Left forelimb (tissue), 1 donor: ENCODE data around the gene TOMM40.

Experiments used
- DNase-seq: peaks from one replicate; pipeline ENCODE4 v3.0.0-alpha.2; 2018; ENCODE audit warnings: low spot score

The TOMM40 gene

DNA sequence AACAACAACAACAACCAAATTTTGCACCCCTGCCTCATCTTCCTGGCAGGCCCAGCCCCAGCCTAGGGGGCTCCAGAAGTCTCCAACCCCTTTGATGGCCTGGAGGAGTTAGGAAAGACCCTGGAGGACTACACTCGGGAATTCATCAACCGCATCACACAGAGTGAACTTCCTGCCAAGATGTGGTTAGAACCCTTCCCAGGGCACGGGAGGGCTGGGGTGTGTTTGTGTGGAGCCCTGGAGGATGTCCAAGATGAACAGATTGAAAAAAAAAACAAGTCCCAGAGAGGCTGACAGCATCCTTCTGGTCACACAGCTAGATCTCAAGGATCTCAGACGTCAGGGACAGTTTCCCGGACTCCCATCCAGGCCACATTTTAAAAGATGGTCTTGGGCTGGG is 36.7 kb downstream of the TOMM40 start:
- no peak for DNase-seq

DNA sequence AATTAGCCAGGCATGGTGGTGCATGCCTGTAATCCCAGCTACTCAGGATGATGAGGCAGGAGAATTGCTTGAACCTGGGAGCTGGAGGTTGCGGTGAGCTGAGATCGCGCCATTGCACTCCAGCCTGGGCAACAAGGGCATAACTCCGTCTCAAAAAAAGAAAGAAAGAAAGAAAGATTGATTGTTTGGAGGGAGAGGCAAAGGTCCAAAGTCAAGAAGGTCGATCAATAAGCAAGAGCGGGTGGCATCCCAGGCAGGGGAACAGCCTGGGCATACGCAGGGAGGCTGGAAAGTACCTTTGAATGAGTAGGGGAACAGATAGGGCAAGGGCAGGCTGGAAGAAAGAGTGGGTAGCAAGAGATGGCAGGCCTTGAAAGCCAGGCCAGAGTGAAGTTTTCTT is 39.0 kb downstream of the TOMM40 start:
- no peak for DNase-seq

DNA sequence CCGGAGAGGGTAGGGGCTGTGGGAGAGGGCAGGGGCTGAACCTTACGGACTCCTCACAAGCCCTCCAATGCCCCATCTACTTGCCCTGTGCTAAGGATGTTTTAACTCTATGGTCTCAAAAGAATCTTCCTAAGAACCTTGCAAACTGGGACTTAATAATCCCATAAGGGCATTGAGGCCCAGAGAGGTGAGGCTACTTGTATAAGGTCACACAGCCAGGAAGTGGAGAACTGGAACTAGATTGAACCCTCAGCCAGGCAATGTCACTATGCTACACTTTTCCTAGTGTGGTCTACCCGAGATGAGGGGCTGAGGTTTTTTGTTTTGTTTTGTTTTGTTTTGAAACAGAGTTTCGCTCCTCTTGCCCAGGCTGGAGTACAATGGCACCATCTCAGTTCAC is 40.5 kb downstream of the TOMM40 start:
- no peak for DNase-seq

DNA sequence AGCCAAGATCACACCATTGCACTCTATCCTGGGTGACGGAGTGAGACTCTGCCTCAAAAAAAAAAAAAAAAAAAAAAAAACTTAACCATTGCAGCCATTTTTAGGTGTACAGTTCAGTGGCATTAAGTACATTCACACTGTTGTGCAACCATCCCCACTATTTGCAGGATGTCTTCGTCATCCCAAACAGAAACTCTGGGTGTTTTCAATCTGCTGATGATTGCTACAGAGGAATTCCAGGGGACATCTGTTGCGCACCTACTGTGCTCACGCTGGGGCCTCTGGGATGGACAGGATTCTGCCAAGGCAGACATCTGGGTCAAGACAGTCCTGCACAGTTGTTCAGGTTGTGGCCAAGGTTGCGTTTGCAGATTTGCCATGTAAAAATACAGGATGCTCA is 48.6 kb downstream of the TOMM40 start:
- no peak for DNase-seq

DNA sequence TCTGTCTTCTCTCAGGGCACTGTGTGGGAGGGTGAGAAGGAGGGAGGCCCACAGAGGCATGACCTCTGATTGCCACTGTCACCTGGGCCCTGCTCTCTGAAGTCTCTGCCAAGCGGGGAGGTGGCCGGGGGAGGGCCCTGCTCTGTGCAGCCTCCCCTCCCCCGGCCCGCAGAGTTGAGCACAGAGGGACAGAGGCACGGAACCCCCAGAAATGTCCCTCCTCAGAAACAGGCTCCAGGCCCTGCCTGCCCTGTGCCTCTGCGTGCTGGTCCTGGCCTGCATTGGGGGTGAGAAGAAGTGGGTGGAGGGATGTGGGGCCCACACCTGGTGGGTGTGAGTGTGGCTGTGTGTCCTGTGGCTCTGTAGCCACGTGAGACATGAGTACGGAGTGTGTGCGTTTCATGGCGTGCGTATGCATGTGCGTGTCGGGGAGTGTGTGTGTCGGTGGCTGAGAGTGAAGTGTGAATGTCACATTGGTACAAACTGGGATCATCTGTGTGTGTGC is 51.1 kb downstream of the TOMM40 start, which contains the start of gene APOC4:
APOC4 (plus strand) TSS at position 171 of the 505 bp plus-strand sequence; CDS start at position 212, 41 bp downstream.
- no peak for DNase-seq

DNA sequence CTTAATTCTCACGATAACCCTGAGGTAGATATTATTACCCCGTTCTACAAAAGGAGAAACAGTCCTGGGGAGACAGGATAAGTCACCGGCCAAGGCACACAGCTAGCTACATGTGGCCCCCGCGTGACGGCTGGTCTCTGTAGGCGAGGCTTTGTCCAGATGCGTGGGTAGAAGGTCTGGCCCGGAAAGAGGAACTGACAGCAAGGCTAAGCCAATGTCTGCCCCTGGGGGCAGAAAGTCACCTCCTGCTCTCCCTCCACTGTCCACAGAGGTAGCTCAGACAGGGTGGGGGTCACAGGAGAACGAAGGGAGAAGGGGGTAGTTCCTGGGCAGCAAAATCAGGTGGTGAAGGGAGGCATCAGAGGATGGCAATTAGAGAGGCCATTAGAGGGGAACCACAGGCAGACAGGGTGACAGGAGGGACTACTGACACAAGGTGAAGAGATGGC is 52.8 kb downstream of the TOMM40 start:
- no peak for DNase-seq

DNA sequence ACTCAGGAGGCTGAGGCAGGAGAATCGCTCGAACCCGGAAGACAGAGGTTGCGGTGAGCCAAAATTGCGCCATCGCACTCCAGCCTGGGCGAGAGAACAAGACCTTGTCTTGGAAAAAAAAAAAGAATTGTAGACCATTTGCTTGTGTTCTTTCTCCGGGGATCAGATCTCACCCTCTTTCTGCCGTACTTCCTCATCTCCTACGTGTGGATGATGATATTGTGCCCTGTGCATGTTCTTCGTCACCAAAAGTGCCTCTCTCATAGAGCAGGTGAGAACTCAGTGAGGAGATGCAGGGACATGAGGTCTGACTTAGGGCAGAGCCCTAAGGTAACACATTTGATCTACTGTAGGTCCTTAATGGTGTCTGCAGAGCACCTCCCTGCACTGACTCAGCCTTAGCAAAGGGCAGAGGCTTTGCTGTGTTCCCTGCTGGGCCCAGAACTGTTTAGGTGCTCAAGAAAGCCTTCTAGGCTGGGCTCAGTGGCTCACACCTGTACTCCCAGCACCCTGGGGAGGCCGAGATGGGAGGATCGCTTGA is 56.1 kb downstream of the TOMM40 start:
- DNase-seq: no peak

DNA sequence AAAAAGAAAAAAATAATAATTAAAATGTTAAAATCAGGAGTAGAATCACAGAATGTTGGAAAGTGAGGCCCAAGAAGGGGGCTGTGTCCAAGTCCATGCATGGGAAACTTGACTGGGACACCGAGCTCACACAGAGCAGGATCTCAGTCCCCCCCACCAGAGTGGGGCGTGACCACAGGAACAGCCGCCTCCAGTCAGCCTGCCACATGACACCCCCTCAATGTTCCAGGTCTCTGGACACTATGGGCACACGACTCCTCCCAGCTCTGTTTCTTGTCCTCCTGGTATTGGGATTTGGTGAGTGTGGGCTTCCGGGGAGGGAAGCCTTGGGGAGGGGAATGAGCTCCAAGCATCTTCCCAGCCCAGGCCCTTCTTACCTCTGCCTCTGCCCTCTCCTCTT is 57.2 kb downstream of the TOMM40 start:
- no peak for DNase-seq

DNA sequence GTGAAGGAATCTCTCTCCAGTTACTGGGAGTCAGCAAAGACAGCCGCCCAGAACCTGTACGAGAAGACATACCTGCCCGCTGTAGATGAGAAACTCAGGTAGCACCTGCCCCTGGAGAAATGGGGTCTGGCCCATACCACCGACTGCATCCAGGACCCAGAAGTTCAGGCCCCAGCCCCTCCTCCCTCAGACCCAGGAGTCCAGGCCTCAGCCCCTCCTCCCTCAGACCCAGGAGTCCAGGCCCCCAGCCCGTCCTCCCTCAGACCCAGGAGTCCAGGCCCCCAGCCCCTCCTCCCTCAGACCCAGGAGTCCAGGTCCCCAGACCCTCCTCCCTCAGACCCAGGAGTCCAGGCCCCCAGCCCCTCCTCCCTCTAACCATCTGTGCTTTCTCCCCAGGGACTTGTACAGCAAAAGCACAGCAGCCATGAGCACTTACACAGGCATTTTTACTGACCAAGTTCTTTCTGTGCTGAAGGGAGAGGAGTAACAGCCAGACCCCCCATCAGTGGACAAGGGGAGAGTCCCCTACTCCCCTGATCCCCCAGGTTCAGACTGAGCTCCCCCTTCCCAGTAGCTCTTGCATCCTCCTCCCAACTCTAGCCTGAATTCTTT is 57.8 kb downstream of the TOMM40 start:
- no peak for DNase-seq

DNA sequence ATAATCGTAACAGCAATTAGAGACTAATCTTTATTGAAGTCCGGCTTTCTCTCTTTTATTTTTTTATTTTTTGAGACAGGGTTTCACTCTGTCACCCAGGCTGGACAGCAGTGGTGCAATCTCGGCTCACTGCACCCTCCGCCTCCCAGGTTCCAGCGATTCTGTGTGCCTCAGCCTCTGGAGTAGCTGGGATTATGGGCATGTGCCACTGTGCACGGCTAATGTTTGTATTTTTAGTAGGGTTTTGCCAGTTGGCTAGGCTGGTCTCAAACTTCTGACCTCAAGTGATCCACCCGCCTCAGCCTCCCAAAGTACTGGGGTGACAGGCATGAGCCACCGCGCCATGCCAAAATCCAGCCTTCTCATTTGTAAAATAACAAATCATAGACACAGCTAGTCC is 58.5 kb downstream of the TOMM40 start:
- no peak for DNase-seq

DNA sequence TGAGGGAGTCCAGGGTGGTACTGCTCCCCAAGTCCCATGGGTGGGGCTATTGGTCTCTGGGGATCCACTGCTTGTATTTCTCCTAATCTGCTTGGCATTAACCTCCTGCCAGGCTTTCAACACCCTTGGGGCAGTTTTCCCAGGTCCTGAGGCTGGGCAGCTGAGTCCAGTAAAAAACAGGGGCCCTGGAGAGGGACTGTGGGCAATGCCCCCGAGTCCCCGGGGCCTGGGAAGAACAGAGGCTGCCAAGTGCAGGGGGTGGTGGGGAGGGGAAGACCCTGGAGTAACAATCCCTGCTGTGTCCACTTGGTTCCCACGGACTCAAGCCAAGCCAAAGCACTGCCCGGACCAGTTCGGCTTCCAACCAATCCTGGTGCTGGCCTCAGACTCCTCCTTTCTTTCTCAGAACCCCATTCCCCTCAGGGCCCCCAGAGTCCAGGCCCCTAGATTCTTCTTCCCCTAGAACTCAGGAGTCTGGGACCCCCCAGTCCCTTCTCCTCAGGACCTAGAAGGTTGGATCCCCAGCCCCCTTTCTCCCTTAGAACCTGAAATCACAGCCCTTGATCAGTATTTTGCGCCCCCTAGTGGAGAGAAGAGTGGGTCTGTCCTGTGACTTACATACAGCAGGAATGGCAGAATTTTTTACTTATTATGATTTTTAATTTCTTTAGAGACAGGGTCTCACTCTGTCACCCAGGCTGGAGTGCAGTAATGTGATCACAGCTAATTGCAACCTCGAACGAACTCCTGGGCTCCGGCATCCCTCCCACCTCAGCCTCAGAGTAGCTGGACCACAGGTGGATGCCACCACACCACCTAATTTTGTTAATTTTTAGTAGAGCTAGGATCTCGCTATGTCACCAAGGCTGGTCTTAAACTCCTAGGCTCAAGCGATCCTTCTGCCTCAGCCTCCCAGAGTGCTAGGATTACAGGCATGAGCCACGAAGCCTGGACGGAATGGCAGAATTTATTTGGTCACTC is 60.4 kb downstream of the TOMM40 start:
- peak; percentile 77 for DNase-seq
